SW 1271 (cell line): ENCODE measurements around the gene PRKG1.
"Not testable (repeated sequence)": the region's sequence is repeated elsewhere in the genome, so short reads cannot be mapped to it uniquely, and the experiment has no call there.

Experiments used
- DNase-seq, 2 experiments: peaks; one replicate each; lab custom pipeline; 2025; lab: John Stamatoyannopoulos, UW

Gene PRKG1

GRCh38 chr10:52216852-52217251 is 1142.6 kb downstream of the PRKG1 start:
- DNase-seq, result no peak

GRCh38 chr10:52217531-52217930 is 1143.2 kb downstream of the PRKG1 start:
- no peak for DNase-seq

DNA sequence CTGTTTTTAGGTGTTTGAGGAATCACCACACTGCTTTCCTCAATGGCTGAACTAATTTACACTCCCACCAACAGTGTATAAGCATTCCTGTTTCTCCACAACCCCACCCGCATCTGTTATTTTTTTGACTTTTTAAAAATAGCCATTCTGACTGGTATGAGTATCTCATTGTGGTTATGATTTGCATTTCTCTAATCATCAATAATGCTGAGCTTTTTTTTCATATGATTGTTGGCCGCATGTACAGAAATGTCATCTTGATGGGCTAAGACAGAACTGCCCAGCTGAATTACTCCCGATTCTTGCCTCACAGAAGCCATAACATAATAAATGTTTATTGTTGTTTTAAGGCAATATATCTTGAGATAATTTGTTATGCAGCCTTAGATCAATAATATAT is 1146.7 kb downstream of the PRKG1 start:
- no peak for DNase-seq

- DNase-seq, result no peak
Observed at GRCh38 chr10:52221923-52222322, 1147.6 kb downstream of the PRKG1 start.

GRCh38 chr10:52226197-52226847 is 1152.0 kb downstream of the PRKG1 start:
- DNase-seq, result no peak

GRCh38 chr10:52228556-52228955 is 1154.3 kb downstream of the PRKG1 start:
- DNase-seq, result no peak

DNA sequence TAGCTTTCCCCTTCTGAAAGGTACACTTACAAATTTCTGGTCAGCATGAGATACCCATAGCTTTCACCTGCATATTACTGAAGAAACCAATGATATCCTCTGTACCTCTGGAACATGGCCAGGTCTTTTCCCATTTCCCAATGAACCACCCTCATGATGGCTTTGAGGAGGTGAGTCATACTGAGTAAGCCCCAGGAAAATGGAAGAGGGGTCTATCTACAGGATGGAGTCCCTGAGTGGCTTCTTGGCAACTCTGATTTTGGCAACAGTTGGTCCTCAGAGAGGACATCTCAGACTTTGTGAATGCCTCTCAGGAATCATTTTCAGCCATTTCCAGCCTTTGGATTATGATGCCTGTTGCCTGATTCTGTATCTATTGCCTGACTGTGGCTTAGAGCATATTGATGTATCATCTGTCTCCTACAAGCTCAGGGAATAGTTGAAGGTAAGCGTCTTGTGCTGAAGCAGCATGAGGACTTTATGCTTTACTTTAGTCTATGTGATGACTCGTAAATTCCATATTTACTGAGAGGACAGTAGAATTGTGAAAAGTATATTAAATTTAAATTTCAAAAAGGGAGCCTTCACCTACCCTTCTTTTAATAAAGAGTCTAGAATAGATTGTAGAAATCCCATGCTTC is 1155.1 kb downstream of the PRKG1 start:
- DNase-seq, result no peak

DNA sequence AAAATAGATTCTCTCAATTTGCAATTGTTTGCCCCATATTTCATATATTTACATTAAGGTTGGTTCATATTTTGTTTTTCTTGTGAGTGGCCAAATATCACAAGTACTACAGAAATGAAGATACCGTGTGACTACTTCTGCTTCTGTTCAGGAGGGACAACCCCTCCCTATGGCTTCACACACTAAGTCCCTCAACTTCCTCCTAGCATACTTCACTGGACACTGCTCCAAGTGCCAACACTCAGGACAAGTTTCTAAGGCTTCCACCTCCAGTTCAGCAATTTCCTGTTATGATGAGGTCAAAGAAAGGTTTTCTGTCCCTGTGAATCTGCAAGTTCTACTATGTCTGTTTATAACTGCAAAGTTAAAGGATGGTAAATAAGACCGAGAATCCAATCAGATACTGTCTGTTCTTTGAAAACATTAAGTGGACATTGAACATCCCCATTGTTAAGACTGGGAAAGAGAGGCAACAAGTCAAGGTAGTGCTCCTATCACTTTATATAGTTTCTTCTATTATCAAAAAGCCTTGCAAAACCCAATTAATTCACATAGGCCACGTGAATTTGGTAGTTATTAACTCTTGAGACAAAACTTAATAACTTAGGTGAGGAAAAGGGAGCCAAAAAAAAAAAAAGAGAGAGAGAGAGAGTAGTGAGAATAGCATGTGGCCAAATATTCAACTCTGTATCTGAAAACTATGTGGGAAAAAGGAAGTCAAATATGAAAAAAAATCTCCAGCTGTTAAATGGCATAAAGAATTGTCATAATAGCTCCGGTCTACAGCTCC is 1158.5 kb downstream of the PRKG1 start:
- no peak for DNase-seq

GRCh38 chr10:52233351-52233991 is 1159.2 kb downstream of the PRKG1 start:
- not testable (repeated sequence) for DNase-seq

GRCh38 chr10:52239771-52240170 is 1165.5 kb downstream of the PRKG1 start:
- DNase-seq, result no peak

DNA sequence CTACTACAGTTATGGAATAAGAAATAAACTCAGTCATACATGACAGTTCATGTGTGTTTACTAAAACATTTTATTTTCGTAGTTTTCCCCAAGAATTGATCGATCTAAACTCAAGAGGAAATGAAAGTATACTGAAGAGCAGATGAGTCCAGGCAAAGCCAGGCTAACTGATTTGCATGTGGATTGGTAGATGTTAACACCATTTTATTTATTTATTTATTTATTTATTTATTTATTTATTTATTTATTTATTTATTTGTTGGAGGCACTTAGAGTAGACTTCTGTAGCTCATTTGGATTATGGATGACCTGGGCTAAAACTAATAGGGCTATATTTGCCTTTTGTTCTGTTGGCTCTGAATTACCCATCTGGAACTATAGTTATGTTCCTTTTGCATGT is 1171.3 kb downstream of the PRKG1 start:
- DNase-seq, result no peak

DNA sequence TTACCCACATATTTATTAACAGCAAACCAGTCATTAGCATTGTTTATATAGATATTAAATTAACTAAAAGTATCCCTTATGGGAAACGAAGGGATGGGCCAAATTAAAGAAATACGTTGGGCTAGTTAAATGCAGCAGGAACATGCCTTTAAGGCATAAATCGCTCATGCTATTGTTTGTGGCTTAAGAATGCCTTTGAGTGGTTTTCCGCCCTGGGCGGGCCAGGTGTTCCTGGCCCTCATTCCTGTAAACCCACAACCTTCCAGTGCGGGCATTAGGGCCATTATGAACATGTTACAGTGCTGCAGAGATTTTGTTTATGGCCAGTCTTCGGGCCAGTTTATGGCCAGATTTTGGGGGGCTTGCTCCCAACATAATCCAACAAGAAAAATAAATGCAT is 1173.6 kb downstream of the PRKG1 start:
- DNase-seq, result not testable (repeated sequence)

DNA sequence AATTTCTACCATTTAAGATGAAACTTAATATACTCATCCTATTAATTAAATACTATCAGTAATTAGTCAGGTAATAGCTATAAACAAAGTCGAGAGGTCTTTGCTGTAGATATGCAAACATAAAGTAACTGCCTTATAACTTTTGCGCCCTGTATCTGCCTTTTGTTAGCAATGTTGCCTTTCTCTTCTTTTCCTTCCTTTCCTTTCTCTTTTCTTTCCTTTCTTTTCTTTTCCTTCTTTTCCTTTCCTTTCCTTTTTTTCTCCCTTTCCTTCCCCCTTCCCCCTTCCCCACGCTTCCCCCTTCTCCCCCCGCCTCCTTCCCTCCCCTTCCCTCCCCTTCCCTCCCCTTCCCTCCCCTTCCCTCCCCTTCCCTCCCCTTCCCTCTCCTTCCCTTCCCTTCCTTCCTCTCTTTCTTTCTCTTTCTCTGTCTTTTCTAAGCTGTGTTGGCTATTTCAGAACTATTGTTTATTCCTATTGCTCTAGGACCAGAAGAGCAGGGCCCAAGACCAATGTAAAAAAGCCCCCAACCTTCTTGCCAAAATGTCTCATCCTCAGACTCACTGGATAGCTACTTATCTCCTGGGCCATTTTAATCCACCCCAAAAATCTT is 1174.5 kb downstream of the PRKG1 start:
- DNase-seq, result no peak

- no peak for DNase-seq
Observed at GRCh38 chr10:52249850-52250395, 1175.6 kb downstream of the PRKG1 start.

- no peak for DNase-seq
Observed at GRCh38 chr10:52250510-52250909, 1176.2 kb downstream of the PRKG1 start.

DNA sequence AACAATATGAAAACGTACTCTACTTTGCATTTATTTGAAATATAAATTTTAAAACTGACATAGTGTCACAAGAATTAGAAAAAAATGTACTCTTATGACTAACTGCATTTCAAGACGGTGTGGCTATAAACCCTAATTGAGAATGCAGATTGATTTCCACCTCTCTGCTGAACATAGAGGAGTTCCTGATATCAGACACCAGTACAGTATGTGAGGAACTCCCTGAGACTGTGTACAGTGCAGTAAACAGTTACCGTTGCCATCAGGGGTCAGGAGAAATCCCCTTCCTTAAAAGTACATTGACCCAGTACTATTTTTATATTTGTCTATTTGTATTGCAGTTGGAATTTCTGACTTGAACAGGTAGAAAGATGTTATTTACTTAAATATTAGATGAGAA is 1178.0 kb downstream of the PRKG1 start:
- DNase-seq, result no peak

DNA sequence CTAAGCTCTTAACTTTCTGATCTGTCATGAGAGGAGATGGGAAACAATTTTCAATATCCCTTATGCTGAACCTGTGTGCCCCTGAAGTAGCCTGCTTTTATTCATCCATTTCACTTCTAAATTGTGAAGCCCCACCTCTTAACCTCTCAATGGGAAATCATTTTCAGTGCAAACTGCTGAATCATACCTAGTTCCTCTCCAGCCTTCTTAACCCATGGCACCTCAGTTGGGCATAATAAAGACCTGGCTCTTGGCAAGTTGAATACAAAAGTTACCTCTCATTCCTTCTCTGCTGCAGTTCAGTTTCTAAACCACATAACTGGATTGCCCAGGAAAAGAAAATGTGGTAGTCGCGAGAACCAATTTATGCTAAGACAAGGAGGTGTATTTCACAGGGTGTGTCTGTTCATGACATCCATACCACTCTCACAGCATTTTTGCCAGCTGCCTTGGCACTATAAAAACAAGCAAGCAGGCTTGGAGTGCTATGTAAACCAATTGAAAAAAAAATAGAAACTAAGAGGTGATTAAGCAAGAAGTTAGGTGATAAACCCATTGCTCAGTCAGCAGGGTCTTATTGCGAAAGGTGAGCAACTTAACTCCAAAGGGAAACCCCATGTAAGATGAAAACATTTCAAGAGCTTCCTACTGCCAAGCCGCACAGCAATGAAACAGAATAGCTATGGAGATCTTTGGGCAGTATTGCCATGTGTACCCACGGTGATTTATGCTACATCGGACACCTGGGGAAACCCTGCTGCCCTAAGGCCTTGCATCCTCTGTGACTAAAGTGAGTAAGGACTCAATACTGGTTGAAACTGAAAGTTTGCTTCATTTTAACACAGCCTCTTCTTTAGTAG is 1182.8 kb downstream of the PRKG1 start:
- no peak for DNase-seq

DNA sequence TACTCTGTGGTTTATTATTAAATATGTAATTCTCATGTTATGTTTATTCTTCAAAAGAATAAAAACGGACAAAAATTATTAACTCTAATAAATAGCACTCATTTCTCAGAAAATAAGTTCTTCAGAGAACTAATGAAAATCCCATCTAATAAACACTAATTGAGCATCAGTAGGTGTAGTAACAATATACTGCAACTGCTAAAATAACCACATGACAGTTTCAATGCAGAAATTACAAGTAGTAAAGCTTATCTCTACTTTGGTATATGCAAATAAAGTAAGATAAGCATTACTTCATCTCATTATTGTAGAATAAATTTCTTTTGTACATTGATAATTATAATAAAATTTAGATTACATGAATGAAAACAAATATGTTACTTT is 1183.4 kb downstream of the PRKG1 start:
- no peak for DNase-seq

DNA sequence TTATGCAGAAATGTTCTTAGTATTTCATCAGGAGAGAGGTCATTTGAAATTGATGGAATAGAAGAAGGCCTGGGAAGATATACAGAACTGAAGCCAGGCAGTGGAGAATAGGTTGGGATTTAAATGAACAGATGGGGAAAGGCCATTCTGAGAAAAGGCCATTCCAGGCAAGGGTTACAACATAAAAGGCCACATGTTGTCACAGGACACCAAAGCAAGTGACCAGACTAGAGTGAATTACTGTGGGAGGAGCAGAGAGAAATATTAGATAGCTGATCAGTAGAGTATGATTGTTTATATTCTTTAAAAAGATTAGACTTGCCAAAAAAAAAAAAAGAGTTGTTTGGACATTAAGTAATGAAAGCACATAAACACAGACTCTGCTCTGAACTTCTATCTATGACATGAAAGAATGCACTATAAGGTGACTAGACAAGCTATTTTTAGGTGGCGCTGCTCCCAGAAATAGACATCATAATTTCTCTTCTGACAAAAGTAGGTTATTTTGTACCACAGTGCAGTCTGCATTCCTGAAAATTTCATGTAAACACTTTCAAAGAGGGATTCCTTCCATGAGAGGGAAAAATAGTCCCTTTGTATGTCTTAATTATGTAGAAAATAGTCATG is 1184.6 kb downstream of the PRKG1 start:
- DNase-seq, result no peak

- no peak for DNase-seq
Observed at GRCh38 chr10:52259426-52259812, 1185.1 kb downstream of the PRKG1 start.

DNA sequence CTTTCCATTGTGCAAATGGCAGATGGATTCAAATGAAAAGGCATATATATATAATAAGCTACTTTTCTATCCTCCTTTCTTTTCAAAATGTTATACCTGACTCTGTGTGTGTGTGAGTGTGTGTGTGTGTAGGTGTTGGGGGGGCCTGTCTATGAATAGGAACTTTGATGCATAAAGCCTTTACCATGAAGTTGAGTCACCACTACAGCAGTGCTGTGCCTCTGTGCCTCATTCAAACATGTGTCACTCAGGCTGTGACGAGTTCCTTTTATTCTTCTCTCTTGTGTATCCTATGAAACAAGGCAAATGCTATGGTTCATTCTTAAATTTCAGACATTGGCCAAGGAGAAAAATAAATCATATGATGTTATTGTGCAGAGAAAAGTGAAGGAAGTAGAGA is 1187.1 kb downstream of the PRKG1 start:
- no peak for DNase-seq
